ENCODE results near the gene GOLPH3L.

GOLPH3L gene

GRCh38 chr1:150692720-150693119 is 4.2 kb downstream of the GOLPH3L start:
- no peaks in the 10 kb centered on the region; the same call in 1 of the 2 replicates for H3F3A ChIP-seq (ENCODE audit: insufficient read depth, low read length)
- no peak for TF ChIP-seq EZH2 (optimal IDR thresholded peaks at IDR 0.05; ENCODE audit: low read depth, low read length)
- TF ChIP-seq, protein P1, sequence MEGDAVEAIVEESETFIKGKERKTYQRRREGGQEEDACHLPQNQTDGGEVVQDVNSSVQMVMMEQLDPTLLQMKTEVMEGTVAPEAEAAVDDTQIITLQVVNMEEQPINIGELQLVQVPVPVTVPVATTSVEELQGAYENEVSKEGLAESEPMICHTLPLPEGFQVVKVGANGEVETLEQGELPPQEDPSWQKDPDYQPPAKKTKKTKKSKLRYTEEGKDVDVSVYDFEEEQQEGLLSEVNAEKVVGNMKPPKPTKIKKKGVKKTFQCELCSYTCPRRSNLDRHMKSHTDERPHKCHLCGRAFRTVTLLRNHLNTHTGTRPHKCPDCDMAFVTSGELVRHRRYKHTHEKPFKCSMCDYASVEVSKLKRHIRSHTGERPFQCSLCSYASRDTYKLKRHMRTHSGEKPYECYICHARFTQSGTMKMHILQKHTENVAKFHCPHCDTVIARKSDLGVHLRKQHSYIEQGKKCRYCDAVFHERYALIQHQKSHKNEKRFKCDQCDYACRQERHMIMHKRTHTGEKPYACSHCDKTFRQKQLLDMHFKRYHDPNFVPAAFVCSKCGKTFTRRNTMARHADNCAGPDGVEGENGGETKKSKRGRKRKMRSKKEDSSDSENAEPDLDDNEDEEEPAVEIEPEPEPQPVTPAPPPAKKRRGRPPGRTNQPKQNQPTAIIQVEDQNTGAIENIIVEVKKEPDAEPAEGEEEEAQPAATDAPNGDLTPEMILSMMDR (IDR thresholded peaks at IDR 0.05; ENCODE audit: low read length), result no peak
- TF ChIP-seq EZH2phosphoT487 (IDR thresholded peaks at IDR 0.05; ENCODE audit: low read length), result no peak
- no peak for DNase-seq

DNA sequence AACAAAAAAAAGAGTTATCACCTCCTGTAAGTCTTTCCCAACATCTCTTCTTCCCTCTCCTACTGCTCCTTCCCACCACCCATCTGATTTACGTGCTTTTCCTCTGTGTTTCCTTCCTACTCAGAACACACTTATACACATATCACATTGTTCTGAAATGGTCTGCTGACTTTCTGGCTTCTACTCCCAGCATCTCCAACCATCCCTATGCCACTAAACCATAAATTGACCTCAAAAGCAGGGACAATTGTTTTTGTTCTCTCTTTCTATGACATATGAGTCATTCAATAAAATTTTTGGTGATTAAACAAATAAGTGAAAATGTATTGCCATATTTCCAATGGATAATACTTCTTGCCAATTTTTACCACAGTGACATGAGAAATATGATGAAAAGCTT is 8.2 kb downstream of the GOLPH3L start:
- H3K4me2 ChIP-seq (ENCODE audit: low read depth, low read length), result no peak overlapping the region
- DNase-seq, result no peak
- H4K20me1 ChIP-seq (ENCODE audit: insufficient read depth, low read length), result no peaks in the 10 kb centered on the region
- H3K27me3 ChIP-seq (replicated peaks; ENCODE audit: insufficient read depth, low read length), result no peaks in the 10 kb centered on the region
- H3K4me1 ChIP-seq (ENCODE audit: low read length), result peaks cover 12% of the 10 kb centered on the region
- H3F3A ChIP-seq (ENCODE audit: insufficient read depth, low read length), result no peaks in the 10 kb centered on the region; the same call in 1 of the 2 replicates
- H3K4me3 ChIP-seq (ENCODE audit: low read length), result no peak overlapping the region
- H3K9me3 ChIP-seq (replicated peaks; ENCODE audit: insufficient read depth, low read length), result no peaks in the 10 kb centered on the region
- H3K36me3 ChIP-seq (replicated peaks; ENCODE audit: insufficient read depth, low read length), result peaks cover 7% of the 10 kb centered on the region
- TF ChIP-seq EZH2phosphoT487 (IDR thresholded peaks at IDR 0.05; ENCODE audit: low read length), result no peak
- TF ChIP-seq, protein P1 (IDR thresholded peaks at IDR 0.05; ENCODE audit: low read length), result no peak
- no peak overlapping the region for H3K27ac ChIP-seq (ENCODE audit: low read length)
- H3K9me2 ChIP-seq (replicated peaks; ENCODE audit: insufficient read depth, low read length), result no peaks in the 10 kb centered on the region
- peaks cover 13% of the 10 kb centered on the region for H3K79me2 ChIP-seq (ENCODE audit: low read length)
- no peak overlapping the region for H2AFZ ChIP-seq (ENCODE audit: low read length)
- no peak overlapping the region for H3K9ac ChIP-seq (ENCODE audit: low read length)

More at GRCh38 chr1:150692720-150693119, 4.2 kb downstream of the GOLPH3L start:
- no peaks in the 10 kb centered on the region for H3K27me3 ChIP-seq (replicated peaks; ENCODE audit: insufficient read depth, low read length)
- H3K9ac ChIP-seq (ENCODE audit: low read length), result no peak overlapping the region
- no peaks in the 10 kb centered on the region for H4K20me1 ChIP-seq (ENCODE audit: insufficient read depth, low read length)
- no peak overlapping the region for H3K4me3 ChIP-seq (ENCODE audit: low read length)
- peaks cover 5% of the 10 kb centered on the region; the same call in 1 of the 2 replicates for H3K4me1 ChIP-seq (ENCODE audit: low read length)
- H3K79me2 ChIP-seq (ENCODE audit: low read length), result peaks cover 38% of the 10 kb centered on the region
- no peaks in the 10 kb centered on the region for H3K9me3 ChIP-seq (replicated peaks; ENCODE audit: insufficient read depth, low read length)
- H3K27ac ChIP-seq (ENCODE audit: low read length), result no peak overlapping the region
- peaks cover 14% of the 10 kb centered on the region for H3K36me3 ChIP-seq (replicated peaks; ENCODE audit: insufficient read depth, low read length)
- no peak overlapping the region for H2AFZ ChIP-seq (ENCODE audit: low read length)
- no peak overlapping the region for H3K4me2 ChIP-seq (ENCODE audit: low read depth, low read length)
- no peaks in the 10 kb centered on the region for H3K9me2 ChIP-seq (replicated peaks; ENCODE audit: insufficient read depth, low read length)

GRCh38 chr1:150686275-150686674 is 10.7 kb downstream of the GOLPH3L start:
- Histone ChIP-seq H3K79me2 (ENCODE audit: low read length) (peaks cover 4% of the 10 kb centered on the region; the same call in 1 of the 2 replicates), H3K27me3 (replicated peaks; ENCODE audit: insufficient read depth, low read length) (no peaks in the 10 kb centered on the region), H3K4me2 (ENCODE audit: low read depth, low read length) (no peak overlapping the region), H3K4me1 (ENCODE audit: low read length) (peaks cover 14% of the 10 kb centered on the region), H3K9ac (ENCODE audit: low read length) (no peak overlapping the region), H3K4me3 (ENCODE audit: low read length) (no peak overlapping the region), H3F3A (ENCODE audit: insufficient read depth, low read length) (no peaks in the 10 kb centered on the region; the same call in 1 of the 2 replicates), H4K20me1 (ENCODE audit: insufficient read depth, low read length) (no peaks in the 10 kb centered on the region), H3K27ac (ENCODE audit: low read length) (no peak overlapping the region), H2AFZ (ENCODE audit: low read length) (no peak overlapping the region), H3K36me3 (replicated peaks; ENCODE audit: insufficient read depth, low read length) (no peaks in the 10 kb centered on the region), H3K9me3 (replicated peaks; ENCODE audit: insufficient read depth, low read length) (no peaks in the 10 kb centered on the region), H3K9me2 (replicated peaks; ENCODE audit: insufficient read depth, low read length) (no peaks in the 10 kb centered on the region)
- DNase-seq, result no peak
- TF ChIP-seq EZH2phosphoT487 (IDR thresholded peaks at IDR 0.05; ENCODE audit: low read length) (no peak), EZH2 (optimal IDR thresholded peaks at IDR 0.05; ENCODE audit: low read depth, low read length) (no peak)
- TF ChIP-seq, protein P1 (IDR thresholded peaks at IDR 0.05; ENCODE audit: low read length), result no peak

Measured in MM.1S (cell line).